ENCODE measurements around the gene WDFY1.
"Not testable (repeated sequence)": the region's sequence is repeated elsewhere in the genome, so short reads cannot be mapped to it uniquely, and the experiment has no call there.

- TF ChIP-seq ZNF274 (IDR thresholded peaks at IDR 0.05; ENCODE audit: low read depth, low read length); YY1 (IDR thresholded peaks at IDR 0.05; ENCODE audit: insufficient read depth, insufficient read length); SUZ12 (IDR thresholded peaks at IDR 0.05; ENCODE audit: extremely low read depth, insufficient read depth, insufficient read length): not testable (repeated sequence)
Measured at GRCh38 chr2:223872772-223873171, 72.4 kb downstream of the WDFY1 start.
